Measurements from ENCODE around the gene FGF6.

FGF6 gene, protein sequence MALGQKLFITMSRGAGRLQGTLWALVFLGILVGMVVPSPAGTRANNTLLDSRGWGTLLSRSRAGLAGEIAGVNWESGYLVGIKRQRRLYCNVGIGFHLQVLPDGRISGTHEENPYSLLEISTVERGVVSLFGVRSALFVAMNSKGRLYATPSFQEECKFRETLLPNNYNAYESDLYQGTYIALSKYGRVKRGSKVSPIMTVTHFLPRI

DNA sequence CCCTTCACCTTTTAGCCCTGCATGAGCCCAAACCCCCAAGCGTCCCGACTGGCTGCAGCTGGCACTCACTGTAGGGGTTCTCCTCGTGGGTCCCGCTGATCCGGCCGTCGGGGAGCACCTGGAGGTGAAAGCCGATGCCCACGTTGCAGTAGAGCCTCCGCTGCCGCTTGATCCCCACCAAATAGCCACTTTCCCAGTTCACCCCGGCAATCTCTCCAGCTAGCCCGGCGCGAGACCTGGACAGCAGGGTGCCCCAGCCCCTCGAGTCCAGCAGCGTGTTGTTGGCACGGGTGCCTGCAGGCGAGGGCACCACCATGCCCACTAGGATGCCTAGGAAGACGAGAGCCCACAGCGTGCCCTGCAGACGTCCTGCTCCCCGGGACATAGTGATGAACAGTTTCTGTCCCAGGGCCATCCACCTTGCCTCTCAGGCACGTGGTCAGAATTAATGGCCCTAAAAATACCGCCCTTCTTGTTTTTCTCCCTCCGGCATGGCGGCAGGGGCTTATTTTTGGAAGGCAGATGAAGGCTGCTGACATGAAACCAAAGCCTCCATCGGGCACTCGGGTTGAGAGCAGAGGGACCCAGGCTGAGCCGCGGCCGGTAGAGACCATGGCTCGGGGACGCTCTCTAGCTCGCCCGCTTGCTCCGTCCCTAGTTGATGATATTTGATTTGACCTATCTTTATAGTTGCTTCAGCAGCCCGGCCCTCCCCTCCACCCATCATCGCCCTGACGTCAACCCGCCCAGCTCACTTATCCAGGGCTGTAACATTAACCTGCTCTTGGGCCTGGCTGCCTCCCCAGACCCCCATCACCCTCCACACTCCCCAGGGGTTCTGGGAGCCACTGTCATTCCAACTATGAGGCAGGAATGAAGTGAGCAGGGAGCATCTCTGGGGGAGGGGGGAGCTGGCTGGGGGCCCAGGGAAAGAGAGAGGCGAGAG, at the start of gene FGF6:
Gene FGF6 (minus strand): TSS at position 660 of the 946 bp plus-strand sequence. CDS start 245 bp downstream, at position 415.
- H3K9me2 ChIP-seq (ENCODE audit: low read depth, low read length): no peaks in the 10 kb centered on the region
- H3K4me3 ChIP-seq (ENCODE audit: low read depth, low read length, poor library complexity, severe bottlenecking): no peak within 1 kb of the TSS
- H3K79me2 ChIP-seq (ENCODE audit: insufficient read depth, low read length): no peaks in the 10 kb centered on the region
- H3F3A ChIP-seq (ENCODE audit: insufficient read depth, low read length): no peaks in the 10 kb centered on the region
- no peak within 1 kb of the TSS for H3K27ac ChIP-seq (ENCODE audit: low read depth, low read length, poor library complexity, severe bottlenecking)
- no peaks in the 10 kb centered on the region for H4K20me1 ChIP-seq (ENCODE audit: insufficient read depth, low read length)
- no peak within 1 kb of the TSS for H2AFZ ChIP-seq (ENCODE audit: low read length)
- H3K27me3 ChIP-seq (ENCODE audit: insufficient read depth, low read length): 0 out of 2 replicates have a peak, but pooled peaks cover 3% of the 10 kb centered on the region
- H3K36me3 ChIP-seq (ENCODE audit: insufficient read depth, low read length): no peaks in the 10 kb centered on the region
- TF ChIP-seq EZH2 (IDR thresholded peaks at IDR 0.05; ENCODE audit: borderline replicate concordance, low read length): no peak
- TF ChIP-seq, protein P1, sequence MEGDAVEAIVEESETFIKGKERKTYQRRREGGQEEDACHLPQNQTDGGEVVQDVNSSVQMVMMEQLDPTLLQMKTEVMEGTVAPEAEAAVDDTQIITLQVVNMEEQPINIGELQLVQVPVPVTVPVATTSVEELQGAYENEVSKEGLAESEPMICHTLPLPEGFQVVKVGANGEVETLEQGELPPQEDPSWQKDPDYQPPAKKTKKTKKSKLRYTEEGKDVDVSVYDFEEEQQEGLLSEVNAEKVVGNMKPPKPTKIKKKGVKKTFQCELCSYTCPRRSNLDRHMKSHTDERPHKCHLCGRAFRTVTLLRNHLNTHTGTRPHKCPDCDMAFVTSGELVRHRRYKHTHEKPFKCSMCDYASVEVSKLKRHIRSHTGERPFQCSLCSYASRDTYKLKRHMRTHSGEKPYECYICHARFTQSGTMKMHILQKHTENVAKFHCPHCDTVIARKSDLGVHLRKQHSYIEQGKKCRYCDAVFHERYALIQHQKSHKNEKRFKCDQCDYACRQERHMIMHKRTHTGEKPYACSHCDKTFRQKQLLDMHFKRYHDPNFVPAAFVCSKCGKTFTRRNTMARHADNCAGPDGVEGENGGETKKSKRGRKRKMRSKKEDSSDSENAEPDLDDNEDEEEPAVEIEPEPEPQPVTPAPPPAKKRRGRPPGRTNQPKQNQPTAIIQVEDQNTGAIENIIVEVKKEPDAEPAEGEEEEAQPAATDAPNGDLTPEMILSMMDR (IDR thresholded peaks at IDR 0.05; ENCODE audit: low read length): no peak
- no peak within 1 kb of the TSS for H3K4me2 ChIP-seq (ENCODE audit: low read length)
- no peak within 1 kb of the TSS for H3K9ac ChIP-seq (ENCODE audit: low read length)
- no peaks in the 10 kb centered on the region for H3K9me3 ChIP-seq (ENCODE audit: low read length)
- H3K4me1 ChIP-seq (ENCODE audit: insufficient read depth, low read length, severe bottlenecking): no peaks in the 10 kb centered on the region

DNA sequence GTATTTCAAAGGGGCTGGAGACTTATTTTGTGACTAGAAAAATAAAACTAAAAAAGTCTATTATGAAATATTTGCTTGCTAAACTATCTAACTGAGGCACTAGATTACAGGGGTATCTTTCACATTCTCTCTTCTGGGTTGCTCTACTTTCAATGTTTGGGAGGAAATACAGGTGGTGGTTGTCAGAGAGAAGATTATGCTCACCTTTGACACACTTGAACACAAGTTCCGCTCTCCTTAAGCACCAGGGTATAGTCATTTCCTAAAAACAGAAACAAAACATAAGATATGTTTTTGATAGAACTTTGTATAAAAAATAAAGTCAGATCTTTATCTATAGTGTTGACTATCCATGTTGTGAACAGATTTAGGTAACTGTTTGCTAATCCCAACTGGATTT, 45.4 kb upstream of the FGF6 start:
- Histone ChIP-seq H3K9me2 (ENCODE audit: low read depth, low read length) (no peaks in the 10 kb centered on the region), H3K9me3 (ENCODE audit: low read length) (no peaks in the 10 kb centered on the region), H3K27me3 (ENCODE audit: insufficient read depth, low read length) (no peaks in the 10 kb centered on the region), H3K4me3 (ENCODE audit: low read depth, low read length, poor library complexity, severe bottlenecking) (no peak overlapping the region), H3F3A (ENCODE audit: insufficient read depth, low read length) (no peaks in the 10 kb centered on the region), H4K20me1 (ENCODE audit: insufficient read depth, low read length) (no peaks in the 10 kb centered on the region), H2AFZ (ENCODE audit: low read length) (no peak overlapping the region), H3K4me1 (ENCODE audit: insufficient read depth, low read length, severe bottlenecking) (no peaks in the 10 kb centered on the region), H3K36me3 (ENCODE audit: insufficient read depth, low read length) (peaks cover 35% of the 10 kb centered on the region), H3K4me2 (ENCODE audit: low read length) (no peak overlapping the region), H3K9ac (ENCODE audit: low read length) (no peak overlapping the region), H3K79me2 (ENCODE audit: insufficient read depth, low read length) (no peaks in the 10 kb centered on the region), H3K27ac (ENCODE audit: low read depth, low read length, poor library complexity, severe bottlenecking) (no peak overlapping the region)
- TF ChIP-seq EZH2 (IDR thresholded peaks at IDR 0.05; ENCODE audit: borderline replicate concordance, low read length): no peak
- TF ChIP-seq, protein P1 (IDR thresholded peaks at IDR 0.05; ENCODE audit: low read length): no peak

DNA sequence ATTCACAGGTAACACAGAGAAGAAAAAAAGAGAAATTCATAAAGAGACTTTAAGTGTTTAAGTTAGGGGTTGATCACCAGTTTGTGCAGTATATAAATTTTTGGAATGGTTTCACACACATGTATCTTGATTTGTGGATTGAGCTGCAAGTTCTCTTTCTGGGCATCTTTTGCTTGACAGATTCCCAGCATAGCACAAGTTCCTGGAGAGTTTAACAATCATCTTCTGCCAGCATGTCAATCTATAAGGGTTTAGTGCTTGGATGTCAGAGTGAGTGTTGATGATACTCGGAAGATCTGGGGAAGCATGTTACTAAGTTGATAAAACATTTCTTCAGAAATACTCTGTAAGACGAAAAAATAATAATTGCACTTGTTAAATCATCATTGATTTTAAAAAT, 43.9 kb upstream of the FGF6 start:
- Histone ChIP-seq H3K4me2 (ENCODE audit: low read length) (no peak overlapping the region), H2AFZ (ENCODE audit: low read length) (no peak overlapping the region), H3K9me3 (ENCODE audit: low read length) (no peaks in the 10 kb centered on the region), H3K4me1 (ENCODE audit: insufficient read depth, low read length, severe bottlenecking) (no peaks in the 10 kb centered on the region), H3K27ac (ENCODE audit: low read depth, low read length, poor library complexity, severe bottlenecking) (no peak overlapping the region), H3K9me2 (ENCODE audit: low read depth, low read length) (no peaks in the 10 kb centered on the region), H3K4me3 (ENCODE audit: low read depth, low read length, poor library complexity, severe bottlenecking) (no peak overlapping the region), H3K27me3 (ENCODE audit: insufficient read depth, low read length) (no peaks in the 10 kb centered on the region), H3K9ac (ENCODE audit: low read length) (no peak overlapping the region), H4K20me1 (ENCODE audit: insufficient read depth, low read length) (no peaks in the 10 kb centered on the region), H3F3A (ENCODE audit: insufficient read depth, low read length) (no peaks in the 10 kb centered on the region), H3K36me3 (ENCODE audit: insufficient read depth, low read length) (peaks cover 27% of the 10 kb centered on the region), H3K79me2 (ENCODE audit: insufficient read depth, low read length) (no peaks in the 10 kb centered on the region)
- no peak for TF ChIP-seq EZH2 (IDR thresholded peaks at IDR 0.05; ENCODE audit: borderline replicate concordance, low read length)
- TF ChIP-seq, protein P1 (IDR thresholded peaks at IDR 0.05; ENCODE audit: low read length): no peak

Data from OCI-LY1 (cell line).